ENCODE measurements around the gene KCNQ4.

Gene KCNQ4

DNA sequence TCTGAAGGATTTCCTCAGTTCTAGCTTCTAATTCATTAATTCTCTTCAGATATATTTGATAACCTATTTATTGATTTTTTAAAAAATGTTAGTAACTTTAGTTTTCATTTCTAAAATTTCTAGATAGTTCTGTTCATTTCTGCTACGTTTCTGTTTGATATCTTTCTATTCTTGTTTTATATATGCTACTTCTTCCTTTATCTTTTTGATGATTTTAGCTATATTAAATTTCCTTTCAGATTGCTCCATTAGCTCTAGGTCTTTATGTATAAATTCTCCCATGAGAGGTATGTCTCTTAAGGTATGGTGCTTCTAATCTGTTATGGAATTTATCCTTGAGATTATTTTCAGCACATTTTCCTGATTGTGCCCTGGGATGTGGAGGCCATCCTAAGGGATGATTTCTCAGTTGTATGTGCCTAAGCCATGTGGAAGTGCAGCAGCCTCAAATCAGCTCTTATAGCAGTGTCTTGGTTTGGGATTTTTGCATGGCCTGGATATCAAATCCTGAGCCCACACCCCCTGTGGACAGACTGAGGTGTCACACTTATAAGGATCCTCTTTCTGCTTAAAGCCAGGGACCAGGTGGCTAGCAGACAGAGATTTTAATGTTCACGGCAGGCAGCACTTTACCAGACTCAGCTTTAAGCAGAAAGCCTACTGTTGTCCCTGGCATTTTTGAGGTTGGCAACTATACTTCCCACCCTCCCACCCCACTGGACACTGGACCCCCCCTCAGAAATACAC, 6.2 kb upstream of the KCNQ4 start:
- DNase-seq: no peak

DNA sequence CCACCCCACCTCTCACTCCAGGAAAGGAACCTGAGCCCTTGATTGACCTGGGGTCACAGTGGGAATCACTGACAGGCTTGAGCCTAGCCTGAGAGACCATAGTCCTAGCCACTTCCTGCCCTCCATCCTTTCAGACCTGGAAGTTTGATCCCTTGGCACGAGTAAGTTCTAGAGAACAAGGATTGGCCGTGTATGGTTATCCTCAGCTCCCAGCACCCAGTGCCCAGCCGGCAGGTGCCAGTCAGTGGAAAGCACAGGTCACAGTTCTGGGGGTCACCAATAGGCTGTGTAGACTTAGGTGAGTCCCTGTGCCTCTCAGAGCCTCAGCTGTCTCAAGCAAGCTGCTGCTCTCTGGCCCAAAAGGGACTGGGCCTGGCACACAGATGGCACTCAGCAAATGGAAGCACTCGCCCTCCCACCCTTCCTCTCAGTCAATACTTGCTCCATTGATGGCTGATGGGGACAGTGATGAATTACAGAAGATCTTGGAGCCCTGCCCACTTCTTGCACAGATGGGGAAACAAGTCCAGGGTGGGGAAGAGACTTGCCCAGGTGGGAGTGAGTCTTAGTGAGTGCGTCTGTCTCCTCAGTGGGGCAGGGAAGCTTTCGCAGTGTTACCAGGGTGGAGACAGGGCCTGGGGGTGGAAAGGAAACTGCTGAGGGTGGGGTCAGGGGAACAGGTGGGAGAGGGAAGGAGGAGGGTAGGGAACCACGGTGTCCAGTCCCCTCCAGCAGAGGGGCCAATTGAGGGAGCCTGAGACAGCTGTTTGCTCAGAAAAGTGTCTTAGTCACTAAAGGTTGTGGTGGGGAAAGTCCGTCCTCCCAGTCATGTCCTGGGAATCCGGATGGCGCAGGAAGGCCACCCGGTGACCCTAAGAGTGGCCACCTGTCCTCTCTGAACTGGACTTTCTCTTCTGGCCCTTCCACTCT, 2.6 kb upstream of the KCNQ4 start:
- DNase-seq: no peak

DNA sequence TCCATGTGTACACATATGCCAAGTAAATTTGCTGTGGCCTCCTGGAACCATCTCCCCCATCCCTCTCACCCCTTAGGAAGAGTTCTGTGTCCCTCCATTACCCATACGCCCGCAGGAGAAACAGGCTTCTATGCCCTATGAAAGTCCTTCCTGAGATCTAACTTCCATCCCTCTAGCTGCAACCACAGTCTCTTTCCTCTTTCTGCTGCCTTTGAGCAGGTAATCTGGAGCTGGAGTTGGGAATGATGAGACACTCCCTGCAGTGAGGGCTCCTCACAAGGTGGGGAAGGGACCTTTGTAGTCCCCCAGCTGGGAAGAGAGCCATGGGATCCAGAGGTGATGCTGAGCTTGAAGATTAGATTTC, 2.0 kb upstream of the KCNQ4 start:
- no peak for DNase-seq

DNA sequence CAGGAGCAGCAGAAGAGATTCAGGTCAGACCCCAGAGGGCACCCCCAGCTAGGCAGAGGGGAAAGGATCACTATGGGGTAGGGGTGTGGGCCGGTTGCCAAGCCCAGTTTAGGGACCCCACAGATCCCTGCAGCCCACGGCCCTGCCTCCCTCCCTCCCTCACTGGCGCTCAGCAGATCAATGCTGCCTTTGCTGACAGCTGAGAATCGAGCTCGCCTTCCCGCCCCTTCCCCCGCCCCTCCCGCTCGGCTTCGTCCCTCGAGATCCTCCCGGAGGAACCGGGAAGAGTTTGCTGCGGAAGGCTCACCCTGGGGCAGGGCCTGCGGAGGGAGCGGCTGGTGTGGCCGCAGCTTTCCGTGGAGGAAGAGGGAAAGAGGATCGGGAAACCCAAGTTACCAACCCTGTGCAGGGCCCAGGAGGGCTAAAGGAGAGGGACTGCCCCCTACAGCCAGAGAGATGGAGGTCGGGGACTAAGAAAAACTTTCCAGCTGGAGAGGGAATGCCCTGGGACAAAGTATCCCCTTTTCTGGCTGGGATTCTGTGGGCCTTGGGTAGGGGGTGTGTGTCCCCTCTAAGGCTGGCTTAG, 1.1 kb upstream of the KCNQ4 start:
- DNase-seq: no peak

DNA sequence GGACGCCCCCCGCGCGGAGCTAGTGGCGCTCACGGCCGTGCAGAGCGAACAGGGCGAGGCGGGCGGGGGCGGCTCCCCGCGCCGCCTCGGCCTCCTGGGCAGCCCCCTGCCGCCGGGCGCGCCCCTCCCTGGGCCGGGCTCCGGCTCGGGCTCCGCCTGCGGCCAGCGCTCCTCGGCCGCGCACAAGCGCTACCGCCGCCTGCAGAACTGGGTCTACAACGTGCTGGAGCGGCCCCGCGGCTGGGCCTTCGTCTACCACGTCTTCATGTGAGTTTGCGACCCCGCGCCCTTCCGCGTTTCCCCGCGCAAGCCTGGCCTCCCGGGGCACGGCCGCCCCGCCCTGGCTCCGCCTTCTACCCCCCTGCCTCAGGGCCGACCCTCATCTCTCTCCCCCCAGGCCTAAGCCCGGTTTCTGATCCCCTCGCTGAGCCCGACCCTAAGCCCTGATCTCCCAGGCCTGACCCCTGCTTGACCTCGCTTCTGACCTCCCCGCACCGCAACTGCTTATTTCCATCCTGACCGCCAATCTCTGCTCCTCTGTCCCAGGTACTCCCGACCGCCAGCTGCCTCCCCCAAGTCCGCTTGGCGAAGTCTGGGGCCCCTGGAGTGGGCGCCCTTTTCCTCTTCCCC, 669 bp downstream of the KCNQ4 start:
- DNase-seq: no peak

DNA sequence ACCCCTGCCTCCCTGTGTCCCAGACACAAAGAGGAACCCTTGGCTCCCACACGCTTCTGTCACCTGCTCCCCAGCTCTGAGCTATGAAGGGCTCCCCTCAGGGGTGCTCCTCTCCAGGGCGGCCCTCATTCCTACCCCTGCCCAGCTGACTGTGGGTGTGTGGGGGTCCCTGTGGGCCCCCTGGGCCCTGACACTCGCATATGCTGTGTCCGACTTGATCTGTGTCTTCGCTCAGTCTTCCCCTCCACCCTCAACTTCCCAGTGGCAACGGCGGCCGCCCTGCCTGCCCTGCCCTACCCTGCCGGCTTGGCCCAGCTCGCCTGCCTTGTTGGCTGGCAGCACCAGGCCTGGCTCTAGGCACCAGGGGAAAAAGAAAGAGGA, 1.2 kb downstream of the KCNQ4 start:
- DNase-seq: no peak

DNA sequence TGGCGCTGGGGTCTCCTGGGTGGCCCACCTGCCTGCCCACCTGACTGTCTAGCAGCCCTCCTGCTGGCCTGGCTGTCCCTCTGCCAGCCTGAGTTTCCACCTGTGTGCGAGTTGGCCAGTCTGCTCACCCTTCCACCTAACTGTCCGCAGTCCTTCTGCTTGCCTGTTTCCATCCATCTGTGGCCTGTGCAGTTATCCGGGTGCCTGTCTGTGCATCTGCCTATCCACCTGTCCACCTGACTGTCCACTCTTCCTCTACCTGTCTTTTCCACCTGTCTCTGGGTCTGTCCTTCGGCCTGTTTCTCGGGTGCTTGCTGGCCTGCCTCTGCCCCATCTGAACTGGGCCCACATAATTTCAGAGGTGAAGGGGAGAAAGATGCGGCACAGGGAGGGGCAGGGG, 1.9 kb downstream of the KCNQ4 start:
- no peak for DNase-seq

DNA sequence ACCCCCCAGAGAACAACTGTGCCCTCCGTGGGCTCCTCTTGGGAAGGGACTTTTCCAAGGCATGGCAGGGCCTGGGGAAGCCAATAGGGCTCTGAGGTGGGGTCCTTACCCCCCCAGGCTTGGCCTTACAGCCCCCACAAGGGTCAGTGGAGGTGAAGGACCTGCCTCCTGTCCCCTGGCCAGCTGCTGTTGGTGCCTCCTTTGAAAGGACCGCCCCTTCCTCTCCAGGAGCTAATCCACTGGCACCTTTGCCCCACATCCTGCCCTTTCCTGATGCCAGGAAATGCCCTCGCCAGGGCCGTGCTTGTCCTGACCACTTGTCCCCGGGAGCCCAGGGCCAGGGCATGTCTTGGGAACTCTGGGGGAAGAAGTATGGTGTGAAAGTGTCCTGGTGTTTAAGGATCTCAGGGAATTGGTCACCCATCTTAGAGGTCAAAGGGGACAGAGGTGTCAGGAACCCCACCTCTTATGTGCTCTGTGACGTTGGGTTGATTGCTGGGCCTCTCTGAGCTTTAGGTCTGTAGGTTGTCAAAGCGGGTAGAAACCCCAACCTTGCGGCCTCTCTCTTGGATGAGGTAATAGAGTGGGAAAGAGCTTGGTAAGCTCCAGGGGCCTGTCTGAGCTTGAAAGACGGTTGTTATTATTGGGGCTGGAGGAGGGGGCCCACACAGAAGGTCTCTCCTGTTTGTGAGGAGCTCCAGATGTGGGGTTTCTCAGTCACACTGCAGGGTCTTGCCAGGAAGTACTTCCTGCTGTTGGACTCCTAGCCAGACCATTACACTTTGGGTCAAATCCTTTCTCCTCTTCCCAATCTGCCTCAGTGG, 2.8 kb downstream of the KCNQ4 start:
- DNase-seq: no peak

DNA sequence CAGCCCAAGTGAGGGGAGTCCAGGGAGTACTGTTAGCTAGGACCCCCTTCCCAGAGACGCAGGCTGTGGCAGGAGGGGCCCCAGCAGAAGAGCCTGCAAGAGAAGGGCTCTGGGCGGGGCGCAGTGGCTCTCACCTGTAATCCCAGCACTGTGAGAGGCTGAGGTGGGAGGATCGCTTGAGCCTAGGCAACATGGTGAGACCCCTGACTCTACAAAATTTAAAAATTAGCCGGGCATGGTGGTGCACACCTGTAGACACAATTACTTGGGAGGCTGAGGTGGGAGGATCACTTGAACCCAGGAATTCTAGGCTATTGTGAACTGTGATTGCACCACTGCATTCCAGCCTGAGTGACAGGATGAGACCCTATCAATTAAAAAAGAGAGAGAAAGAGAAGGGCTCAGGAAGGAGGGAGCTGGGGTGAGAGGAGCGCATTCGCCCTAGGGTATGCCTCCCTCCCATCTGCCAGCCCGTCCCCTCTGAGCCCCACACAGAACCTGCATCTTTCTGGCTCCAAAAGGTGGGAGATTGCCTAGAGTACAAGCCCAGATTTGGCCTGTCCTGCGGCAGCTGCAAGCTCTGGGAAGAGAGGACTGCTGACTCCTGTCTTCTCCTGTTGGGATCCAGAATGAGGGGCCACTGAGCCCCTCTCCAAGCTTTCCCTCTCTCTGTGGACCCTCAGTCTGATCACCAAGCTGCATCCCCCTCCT, 3.6 kb downstream of the KCNQ4 start:
- DNase-seq: no peak

DNA sequence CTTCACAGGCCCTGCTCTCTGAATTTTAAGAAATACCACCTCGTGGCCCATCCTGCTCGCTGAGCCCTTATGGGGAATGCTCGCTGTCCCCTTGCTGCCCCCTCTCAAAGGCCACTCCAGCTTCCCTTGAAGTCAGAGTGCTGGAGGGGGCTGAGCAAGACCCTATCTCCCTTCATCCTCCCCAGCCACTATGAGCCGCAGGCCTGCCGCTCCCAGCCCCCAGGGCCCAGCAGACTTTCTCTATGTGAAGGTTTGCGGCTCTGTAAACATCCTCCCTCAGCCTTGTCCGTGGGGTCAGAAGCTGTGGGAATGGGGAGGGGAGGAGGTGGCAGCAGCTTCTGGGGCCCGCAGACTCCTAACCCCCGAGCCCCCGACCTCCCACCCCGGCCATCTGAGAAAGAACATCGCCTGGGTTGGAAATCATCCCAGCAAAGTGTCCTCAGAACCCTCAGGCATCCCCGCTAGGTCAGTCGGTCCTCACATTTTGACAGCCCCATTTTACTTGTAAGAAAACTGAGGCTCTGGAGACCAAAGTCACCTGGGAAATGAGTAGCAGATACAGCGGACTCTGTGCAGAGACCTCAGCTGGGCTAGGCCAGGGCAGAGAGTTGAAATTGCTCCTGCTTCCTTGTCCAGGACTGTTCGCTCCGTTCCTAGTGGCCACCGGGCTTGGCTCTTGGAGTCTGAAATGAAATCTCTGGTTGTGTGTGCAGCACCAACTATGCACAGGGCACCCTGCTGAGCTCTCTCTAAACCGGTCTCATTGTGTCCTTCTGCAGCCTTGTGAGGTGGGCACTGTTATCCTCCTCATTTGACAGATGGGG, 4.4 kb downstream of the KCNQ4 start:
- no peak for DNase-seq

DNA sequence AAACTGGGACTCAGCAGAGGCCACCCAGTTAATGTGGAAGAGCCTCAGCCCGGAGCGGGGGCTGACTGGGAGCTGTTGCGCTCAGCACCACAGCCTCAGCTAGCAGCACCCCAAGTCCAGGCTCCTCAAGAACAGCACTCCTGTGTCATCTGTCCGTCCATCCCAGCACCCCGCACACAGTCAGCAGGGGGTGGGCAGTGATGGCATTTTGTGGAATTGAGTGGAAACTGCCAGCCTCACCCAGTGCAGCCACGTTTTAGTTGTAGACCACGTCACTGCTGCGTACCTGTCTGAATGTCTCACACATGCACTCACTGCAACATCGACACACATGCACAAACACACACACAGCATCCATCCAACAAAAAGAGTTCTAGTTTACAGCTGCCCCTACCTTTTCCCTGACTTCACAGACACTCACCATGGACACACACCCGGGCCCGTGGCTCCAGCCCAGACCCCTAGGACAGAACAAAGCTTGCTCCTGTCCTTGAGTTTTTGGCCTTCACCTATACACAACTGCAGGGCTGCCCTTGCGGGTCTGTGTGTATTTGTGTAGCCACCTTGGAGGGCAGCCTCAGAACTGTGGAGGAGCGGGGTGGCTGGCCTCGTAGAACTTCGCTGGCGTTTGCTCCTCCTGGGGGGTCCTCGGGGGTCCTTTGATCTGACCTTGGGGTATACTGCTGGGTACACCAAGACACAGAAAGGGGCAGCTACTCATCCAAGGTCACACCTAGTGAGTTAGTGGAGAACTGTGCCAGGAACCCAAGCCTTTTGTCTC, 5.2 kb downstream of the KCNQ4 start:
- DNase-seq: no peak

DNA sequence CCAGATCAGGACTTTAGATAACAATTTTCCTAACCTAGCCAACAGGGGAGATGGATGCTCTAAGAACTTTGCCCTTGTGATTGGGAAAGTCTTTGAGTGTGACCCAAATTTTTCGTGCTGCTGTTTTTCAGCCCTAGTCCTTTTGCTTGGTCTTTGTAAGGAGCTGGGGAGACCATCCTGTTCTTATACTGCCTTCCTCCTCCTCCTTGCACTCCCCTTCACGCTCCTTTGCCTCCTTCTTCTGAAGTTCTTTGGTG, 5.7 kb downstream of the KCNQ4 start:
- no peak for DNase-seq

DNA sequence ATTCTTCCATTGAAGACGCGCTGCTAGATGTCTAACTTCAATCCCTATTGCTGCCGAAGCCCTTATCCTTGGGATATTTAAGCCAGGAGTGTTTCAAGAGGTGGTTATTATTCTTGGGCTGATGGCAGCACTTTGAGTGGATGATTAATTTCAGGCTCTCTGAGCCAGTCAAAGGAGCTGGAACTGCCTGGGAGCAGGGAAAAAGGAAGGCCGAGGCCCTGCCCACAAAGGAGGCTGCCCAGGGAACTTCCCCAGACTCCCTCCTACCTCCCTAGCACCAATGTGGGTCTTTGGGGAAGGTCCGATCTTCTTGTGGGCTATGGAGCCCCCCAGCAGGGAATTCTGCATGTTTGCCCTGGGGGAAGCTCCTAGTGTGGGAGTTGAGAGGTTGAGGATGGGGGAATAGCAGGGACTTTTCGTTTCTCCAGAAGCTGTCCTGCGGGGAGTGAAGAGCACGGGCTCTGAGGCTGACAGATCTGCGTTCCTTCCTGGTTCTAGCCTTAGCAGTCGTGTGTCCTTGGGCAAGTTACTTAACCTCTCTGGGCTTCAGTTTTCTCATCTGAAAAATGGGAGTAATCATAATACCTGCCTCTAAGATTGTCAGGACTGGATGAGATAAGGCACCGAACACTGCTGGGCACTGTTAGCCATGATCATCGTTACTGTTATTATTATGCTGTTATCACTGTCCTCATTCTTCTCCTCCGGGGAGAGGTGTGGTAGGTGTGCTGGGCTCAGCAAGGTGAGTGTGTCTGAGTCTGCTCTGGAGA, 6.3 kb downstream of the KCNQ4 start:
- DNase-seq: no peak

DNA sequence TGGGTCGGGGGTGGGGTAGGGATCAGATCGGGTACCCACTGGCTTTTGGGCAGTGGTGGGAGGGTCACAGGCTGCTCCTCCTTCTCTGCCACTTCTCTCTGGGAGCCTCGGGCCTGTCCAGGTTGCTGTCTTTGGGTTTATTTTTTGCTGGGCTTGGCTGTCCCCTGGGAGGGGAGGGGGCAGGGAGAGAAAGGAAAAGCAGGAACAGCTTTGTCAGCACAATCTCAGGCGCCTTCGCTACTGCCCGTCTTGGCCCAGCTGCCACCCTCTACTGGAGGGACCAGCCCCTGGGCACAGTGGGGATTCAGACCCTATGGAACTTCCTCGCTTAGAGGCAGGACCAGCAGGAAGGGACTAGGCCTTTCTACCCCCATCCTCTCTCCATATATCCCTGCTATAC, 8.4 kb downstream of the KCNQ4 start:
- no peak for DNase-seq

DNA sequence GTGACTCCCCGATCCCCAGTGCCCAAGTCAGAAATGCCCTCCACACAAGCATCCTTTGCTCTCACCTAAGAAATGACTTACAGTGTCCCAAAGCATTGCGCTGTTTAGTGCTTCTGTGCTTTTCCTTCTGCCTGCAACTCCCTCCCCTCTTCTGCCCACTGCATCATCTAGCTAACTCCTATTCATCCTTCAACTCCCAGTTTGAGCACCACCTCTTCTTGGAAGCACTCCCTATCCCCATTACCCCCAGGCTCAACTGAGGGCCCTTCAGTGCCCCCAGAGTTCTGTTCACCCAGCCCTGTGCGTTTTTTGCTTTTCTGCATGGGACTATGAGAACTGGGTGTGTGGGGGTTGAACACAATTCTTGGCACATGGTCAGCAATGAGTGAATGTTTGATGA, 10.0 kb downstream of the KCNQ4 start:
- no peak for DNase-seq

DNA sequence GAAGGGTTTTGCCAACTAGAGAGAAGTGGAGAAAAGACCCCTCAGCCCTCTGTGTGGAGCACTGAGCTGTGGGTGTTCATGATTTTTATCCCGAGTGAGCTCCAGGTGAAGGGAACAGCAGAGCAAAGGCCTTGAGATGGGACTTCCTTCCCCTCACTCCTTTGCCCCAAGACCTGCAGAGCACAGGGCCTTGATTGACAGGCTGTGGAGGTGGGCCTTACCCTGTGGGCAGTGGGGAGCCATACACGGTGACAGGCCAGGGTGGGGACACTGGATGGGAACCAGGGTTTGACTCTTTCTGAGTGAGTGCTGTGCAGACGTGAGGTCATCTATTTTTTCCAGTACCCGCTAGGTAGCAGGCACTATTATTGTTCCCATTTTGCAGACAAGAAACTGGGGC, 10.5 kb downstream of the KCNQ4 start:
- no peak for DNase-seq

DNA sequence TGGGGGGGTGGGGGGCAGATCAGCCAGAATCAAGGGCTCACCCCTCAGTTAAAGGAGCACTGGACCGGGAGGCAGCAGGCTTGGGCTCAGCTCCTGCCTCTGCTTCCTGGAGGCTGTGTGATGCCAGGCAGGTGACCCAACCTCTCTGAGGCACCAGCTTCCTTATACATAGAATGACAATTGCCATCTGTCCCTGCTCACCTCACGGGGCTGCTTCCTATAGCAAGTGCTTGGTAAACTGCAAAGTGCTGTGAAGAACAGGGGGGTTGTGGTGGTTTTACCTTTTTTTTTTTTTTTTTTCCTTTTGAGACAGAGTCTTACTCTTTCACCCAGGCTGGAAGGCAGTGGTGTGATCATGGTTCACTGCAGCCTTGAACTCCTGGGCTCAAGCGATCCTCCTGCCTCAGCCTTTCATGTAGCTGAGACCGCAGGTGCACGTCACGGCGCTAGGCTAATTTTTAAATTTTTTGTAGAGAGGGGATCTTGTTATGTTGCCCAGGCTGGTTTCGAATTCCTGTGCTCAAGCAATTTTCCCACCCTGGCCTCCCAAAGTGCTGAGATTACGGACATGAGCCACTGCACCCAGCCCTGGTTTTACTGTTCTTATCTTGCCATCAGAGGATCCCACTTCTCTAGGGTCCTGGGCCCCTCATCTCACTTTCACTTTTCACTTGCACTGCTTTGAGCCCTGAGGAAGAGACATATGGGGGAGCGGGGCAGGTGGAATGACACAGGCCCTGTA, 11.6 kb downstream of the KCNQ4 start:
- DNase-seq: no peak

DNA sequence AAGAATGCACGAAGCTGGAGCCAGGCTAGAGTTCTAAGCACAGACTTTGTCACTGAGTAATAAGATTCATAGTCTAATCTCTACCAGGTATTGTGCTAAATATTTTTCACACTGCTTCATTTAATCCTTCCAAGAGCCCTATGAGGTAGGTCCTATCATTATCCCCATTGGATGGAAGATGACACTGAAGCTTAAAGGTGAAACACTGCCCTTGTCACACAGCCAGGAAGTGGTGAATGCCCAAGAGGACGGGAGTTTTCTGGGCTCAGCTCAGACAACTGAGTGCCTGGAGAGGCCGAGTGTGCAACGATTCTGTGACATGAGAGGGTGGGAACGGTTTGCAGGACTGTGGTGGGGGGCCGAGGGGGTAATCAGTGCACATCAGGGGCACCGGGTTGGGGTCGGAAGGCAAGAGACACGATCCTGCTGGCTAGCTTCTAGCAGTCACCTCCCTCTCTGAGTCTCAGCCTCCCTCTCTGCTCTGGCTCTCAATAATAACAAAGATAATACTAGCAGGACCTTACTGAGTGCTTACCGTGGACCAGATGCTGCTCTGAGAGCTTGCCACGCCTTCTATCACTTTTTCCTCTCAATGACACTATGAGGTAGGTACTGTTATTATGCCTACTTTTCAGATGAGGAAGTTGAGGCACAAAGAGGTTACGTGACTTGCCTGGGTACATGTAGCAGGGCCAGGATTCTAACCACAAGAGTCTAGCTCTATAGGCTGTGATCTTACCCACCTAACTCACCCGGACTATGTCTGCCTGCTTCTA, 12.4 kb downstream of the KCNQ4 start:
- DNase-seq: no peak
